Measurements from ENCODE around the gene PARP1.

DNA sequence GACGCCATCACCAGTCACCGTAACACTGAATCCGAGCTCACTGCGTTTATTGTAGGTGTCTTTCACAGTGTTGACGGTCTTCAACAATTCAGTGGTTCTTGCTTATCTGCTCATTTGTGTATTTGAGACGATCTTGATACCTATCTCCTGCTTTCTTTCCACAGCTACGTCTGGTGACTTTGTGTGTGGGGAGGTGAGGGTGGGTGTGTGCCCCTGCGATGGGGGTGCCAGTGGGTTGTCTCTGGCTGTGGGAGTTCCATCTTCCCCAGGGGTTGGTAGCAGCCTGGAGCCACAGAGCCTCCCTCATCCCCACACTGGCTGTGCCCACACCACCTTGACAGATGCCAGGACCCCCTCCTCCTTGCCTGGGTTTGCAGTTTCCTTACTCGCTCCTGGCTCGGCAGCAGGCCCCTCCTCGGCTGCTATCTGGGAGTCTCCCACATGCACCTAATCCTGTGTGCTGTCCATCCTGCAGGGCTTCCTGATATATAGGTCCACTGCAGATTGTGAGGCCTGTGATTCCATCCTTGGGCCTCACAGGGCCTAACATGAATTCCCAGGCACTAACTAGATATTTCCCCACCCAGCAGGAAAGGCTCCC is 6.3 kb upstream of the PARP1 start:
- TF ChIP-seq EP300 (IDR thresholded peaks at IDR 0.05) (no peak), POLR2A (IDR thresholded peaks at IDR 0.05) (no peak)
- TF ChIP-seq, protein P1, sequence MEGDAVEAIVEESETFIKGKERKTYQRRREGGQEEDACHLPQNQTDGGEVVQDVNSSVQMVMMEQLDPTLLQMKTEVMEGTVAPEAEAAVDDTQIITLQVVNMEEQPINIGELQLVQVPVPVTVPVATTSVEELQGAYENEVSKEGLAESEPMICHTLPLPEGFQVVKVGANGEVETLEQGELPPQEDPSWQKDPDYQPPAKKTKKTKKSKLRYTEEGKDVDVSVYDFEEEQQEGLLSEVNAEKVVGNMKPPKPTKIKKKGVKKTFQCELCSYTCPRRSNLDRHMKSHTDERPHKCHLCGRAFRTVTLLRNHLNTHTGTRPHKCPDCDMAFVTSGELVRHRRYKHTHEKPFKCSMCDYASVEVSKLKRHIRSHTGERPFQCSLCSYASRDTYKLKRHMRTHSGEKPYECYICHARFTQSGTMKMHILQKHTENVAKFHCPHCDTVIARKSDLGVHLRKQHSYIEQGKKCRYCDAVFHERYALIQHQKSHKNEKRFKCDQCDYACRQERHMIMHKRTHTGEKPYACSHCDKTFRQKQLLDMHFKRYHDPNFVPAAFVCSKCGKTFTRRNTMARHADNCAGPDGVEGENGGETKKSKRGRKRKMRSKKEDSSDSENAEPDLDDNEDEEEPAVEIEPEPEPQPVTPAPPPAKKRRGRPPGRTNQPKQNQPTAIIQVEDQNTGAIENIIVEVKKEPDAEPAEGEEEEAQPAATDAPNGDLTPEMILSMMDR (IDR thresholded peaks at IDR 0.05) = no peak
